ENCODE results near the gene RNF208.

RNF208 gene

DNA sequence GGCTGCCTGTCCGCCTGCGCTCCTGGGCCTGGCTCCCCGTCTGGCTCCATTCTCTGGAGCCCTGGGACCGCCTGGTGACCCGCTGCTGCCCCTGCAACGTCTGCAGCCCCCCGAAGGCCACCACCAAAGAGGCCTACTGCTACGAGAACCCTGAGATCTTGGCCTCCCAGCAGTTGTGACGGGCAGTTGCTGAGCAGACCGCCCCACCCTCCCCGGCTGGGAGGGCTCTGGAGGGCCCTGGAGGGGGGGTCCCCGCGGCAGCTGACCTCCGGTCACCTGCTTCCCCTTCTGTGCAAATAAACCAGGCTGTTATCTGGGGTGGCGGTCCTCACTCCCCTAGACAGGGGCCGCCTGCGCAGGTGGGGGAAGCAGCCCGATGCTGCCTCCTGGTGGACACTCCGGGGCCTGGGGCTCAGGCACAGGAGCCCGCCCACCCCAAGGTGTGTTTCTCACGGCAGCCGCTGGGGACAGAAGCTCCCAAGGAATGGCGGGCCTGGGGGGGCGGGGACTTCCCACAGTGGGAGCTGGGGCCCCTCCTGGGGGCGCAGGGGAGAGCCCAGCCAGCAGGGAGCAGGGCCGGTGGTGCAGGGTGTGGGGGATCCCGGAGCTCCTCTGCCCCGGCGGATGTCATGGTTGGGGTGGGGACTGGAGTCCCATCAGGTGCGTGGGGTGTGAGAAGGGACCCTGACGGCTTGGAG, 14.3 kb upstream of the RNF208 start (continued):
- TF ChIP-seq GLIS1 (tag by site-specific recombination; IDR thresholded peaks at IDR 0.05), result no peak
- TF ChIP-seq TRIM28 (IDR thresholded peaks at IDR 0.05; ENCODE audit: borderline replicate concordance, low read length), result no peak
- no peak for TF ChIP-seq ZNF555 (tag by site-specific recombination; conservative IDR thresholded peaks at IDR 0.05)
- no peak for TF ChIP-seq GFI1B (tag by site-specific recombination; IDR thresholded peaks at IDR 0.05)
- TF ChIP-seq, protein P1, sequence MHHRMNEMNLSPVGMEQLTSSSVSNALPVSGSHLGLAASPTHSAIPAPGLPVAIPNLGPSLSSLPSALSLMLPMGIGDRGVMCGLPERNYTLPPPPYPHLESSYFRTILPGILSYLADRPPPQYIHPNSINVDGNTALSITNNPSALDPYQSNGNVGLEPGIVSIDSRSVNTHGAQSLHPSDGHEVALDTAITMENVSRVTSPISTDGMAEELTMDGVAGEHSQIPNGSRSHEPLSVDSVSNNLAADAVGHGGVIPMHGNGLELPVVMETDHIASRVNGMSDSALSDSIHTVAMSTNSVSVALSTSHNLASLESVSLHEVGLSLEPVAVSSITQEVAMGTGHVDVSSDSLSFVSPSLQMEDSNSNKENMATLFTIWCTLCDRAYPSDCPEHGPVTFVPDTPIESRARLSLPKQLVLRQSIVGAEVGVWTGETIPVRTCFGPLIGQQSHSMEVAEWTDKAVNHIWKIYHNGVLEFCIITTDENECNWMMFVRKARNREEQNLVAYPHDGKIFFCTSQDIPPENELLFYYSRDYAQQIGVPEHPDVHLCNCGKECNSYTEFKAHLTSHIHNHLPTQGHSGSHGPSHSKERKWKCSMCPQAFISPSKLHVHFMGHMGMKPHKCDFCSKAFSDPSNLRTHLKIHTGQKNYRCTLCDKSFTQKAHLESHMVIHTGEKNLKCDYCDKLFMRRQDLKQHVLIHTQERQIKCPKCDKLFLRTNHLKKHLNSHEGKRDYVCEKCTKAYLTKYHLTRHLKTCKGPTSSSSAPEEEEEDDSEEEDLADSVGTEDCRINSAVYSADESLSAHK (tag by site-specific recombination; IDR thresholded peaks at IDR 0.05), result no peak
- TF ChIP-seq, protein P2, sequence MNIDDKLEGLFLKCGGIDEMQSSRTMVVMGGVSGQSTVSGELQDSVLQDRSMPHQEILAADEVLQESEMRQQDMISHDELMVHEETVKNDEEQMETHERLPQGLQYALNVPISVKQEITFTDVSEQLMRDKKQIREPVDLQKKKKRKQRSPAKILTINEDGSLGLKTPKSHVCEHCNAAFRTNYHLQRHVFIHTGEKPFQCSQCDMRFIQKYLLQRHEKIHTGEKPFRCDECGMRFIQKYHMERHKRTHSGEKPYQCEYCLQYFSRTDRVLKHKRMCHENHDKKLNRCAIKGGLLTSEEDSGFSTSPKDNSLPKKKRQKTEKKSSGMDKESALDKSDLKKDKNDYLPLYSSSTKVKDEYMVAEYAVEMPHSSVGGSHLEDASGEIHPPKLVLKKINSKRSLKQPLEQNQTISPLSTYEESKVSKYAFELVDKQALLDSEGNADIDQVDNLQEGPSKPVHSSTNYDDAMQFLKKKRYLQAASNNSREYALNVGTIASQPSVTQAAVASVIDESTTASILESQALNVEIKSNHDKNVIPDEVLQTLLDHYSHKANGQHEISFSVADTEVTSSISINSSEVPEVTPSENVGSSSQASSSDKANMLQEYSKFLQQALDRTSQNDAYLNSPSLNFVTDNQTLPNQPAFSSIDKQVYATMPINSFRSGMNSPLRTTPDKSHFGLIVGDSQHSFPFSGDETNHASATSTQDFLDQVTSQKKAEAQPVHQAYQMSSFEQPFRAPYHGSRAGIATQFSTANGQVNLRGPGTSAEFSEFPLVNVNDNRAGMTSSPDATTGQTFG (tag by site-specific recombination; IDR thresholded peaks at IDR 0.05; ENCODE audit: borderline replicate concordance), result no peak
- TF ChIP-seq ZNF585B (tag by site-specific recombination; IDR thresholded peaks at IDR 0.05), result no peak
- TF ChIP-seq ZNF202 (tag by site-specific recombination; IDR thresholded peaks at IDR 0.05; ENCODE audit: borderline replicate concordance), result no peak
- TF ChIP-seq, protein P3, sequence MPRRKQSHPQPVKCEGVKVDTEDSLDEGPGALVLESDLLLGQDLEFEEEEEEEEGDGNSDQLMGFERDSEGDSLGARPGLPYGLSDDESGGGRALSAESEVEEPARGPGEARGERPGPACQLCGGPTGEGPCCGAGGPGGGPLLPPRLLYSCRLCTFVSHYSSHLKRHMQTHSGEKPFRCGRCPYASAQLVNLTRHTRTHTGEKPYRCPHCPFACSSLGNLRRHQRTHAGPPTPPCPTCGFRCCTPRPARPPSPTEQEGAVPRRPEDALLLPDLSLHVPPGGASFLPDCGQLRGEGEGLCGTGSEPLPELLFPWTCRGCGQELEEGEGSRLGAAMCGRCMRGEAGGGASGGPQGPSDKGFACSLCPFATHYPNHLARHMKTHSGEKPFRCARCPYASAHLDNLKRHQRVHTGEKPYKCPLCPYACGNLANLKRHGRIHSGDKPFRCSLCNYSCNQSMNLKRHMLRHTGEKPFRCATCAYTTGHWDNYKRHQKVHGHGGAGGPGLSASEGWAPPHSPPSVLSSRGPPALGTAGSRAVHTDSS (tag by site-specific recombination; IDR thresholded peaks at IDR 0.05), result no peak
- TF ChIP-seq, protein P4, sequence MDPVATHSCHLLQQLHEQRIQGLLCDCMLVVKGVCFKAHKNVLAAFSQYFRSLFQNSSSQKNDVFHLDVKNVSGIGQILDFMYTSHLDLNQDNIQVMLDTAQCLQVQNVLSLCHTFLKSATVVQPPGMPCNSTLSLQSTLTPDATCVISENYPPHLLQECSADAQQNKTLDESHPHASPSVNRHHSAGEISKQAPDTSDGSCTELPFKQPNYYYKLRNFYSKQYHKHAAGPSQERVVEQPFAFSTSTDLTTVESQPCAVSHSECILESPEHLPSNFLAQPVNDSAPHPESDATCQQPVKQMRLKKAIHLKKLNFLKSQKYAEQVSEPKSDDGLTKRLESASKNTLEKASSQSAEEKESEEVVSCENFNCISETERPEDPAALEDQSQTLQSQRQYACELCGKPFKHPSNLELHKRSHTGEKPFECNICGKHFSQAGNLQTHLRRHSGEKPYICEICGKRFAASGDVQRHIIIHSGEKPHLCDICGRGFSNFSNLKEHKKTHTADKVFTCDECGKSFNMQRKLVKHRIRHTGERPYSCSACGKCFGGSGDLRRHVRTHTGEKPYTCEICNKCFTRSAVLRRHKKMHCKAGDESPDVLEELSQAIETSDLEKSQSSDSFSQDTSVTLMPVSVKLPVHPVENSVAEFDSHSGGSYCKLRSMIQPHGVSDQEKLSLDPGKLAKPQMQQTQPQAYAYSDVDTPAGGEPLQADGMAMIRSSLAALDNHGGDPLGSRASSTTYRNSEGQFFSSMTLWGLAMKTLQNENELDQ (tag by site-specific recombination; IDR thresholded peaks at IDR 0.05; ENCODE audit: low read depth), result no peak
- TF ChIP-seq MYNN (tag by site-specific recombination; IDR thresholded peaks at IDR 0.05; ENCODE audit: borderline replicate concordance), result no peak
- TF ChIP-seq HOXD13 (CRISPR knock-in tag; IDR thresholded peaks at IDR 0.05; ENCODE audit: borderline replicate concordance), result no peak
- TF ChIP-seq ZNF311 (tag by site-specific recombination; IDR thresholded peaks at IDR 0.05; ENCODE audit: borderline replicate concordance), result no peak
- TF ChIP-seq RBAK (tag by site-specific recombination; IDR thresholded peaks at IDR 0.05), result no peak
- TF ChIP-seq SCRT2 (tag by site-specific recombination; IDR thresholded peaks at IDR 0.05), result 0 out of 2 replicates have a peak, but pooled peaks have one; percentile 16
- TF ChIP-seq ZBTB21 (tag by site-specific recombination; IDR thresholded peaks at IDR 0.05), result no peak
- TF ChIP-seq WT1 (tag by site-specific recombination; IDR thresholded peaks at IDR 0.05), result peak; percentile 20; the same call in 1 of the 2 replicates
- TF ChIP-seq ZNF791 (tag by site-specific recombination; IDR thresholded peaks at IDR 0.05), result no peak
- no peak for TF ChIP-seq ZNF354C (tag by site-specific recombination; IDR thresholded peaks at IDR 0.05; ENCODE audit: borderline replicate concordance, low read depth)
- no peak for TF ChIP-seq ZNF132 (tag by site-specific recombination; IDR thresholded peaks at IDR 0.05; ENCODE audit: borderline replicate concordance)
- no peak for TF ChIP-seq ZNF302 (tag by site-specific recombination; IDR thresholded peaks at IDR 0.05; ENCODE audit: low read depth)
- TF ChIP-seq ZNF629 (tag by site-specific recombination; IDR thresholded peaks at IDR 0.05), result 0 out of 2 replicates have a peak, but pooled peaks have one; percentile 24
- TF ChIP-seq, protein P5, sequence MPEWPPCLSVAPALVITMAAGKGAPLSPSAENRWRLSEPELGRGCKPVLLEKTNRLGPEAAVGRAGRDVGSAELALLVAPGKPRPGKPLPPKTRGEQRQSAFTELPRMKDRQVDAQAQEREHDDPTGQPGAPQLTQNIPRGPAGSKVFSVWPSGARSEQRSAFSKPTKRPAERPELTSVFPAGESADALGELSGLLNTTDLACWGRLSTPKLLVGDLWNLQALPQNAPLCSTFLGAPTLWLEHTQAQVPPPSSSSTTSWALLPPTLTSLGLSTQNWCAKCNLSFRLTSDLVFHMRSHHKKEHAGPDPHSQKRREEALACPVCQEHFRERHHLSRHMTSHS (tag by site-specific recombination; IDR thresholded peaks at IDR 0.05), result no peak
- peak; percentile 44 for TF ChIP-seq SP2 (tag by site-specific recombination; IDR thresholded peaks at IDR 0.05)
- no peak for TF ChIP-seq ZNF157 (tag by site-specific recombination; IDR thresholded peaks at IDR 0.05)
- no peak for TF ChIP-seq ZNF2 (tag by site-specific recombination; IDR thresholded peaks at IDR 0.05)
- peak; percentile 48; the same call in 1 of the 2 replicates for TF ChIP-seq SP7 (tag by site-specific recombination; IDR thresholded peaks at IDR 0.05)
- no peak for TF ChIP-seq GLI2 (tag by site-specific recombination; IDR thresholded peaks at IDR 0.05; ENCODE audit: borderline replicate concordance, low read depth)
- no peak for TF ChIP-seq MZF1 (tag by site-specific recombination; IDR thresholded peaks at IDR 0.05; ENCODE audit: borderline replicate concordance)
- TF ChIP-seq ZNF776 (tag by site-specific recombination; IDR thresholded peaks at IDR 0.05; ENCODE audit: borderline replicate concordance), result no peak
- TF ChIP-seq SCRT1 (tag by site-specific recombination; IDR thresholded peaks at IDR 0.05; ENCODE audit: borderline replicate concordance), result no peak

Data from HEK293 (cell line).